PFSK-1 (cell line): ENCODE measurements around the gene SLC38A10.

Source experiments
- FOXP2 ChIP-seq: optimal IDR thresholded peaks from 2 replicates; pipeline ENCODE3; 2011; ENCODE audit warnings: borderline replicate concordance, control low read depth, inconsistent platforms; ENCODE audit not compliant: insufficient read depth; ENCODE audit errors: extremely low read length, extremely low read depth
- POLR2AphosphoS5 ChIP-seq: IDR thresholded peaks from 2 replicates; pipeline ENCODE4 v1.6.1; 2012; ENCODE audit warnings: low read depth, mild to moderate bottlenecking, control low read depth, low read length, moderate library complexity
- SIN3A ChIP-seq: IDR thresholded peaks from 2 replicates; pipeline ENCODE4 v1.6.1; 2012; ENCODE audit warnings: mild to moderate bottlenecking, low read length, moderate library complexity, borderline replicate concordance; ENCODE audit not compliant: insufficient read depth
- TAF1 ChIP-seq: IDR thresholded peaks from 2 replicates; pipeline ENCODE4 v1.6.1; 2012; ENCODE audit warnings: low read length, control low read depth, borderline replicate concordance; ENCODE audit not compliant: insufficient read depth

DNA sequence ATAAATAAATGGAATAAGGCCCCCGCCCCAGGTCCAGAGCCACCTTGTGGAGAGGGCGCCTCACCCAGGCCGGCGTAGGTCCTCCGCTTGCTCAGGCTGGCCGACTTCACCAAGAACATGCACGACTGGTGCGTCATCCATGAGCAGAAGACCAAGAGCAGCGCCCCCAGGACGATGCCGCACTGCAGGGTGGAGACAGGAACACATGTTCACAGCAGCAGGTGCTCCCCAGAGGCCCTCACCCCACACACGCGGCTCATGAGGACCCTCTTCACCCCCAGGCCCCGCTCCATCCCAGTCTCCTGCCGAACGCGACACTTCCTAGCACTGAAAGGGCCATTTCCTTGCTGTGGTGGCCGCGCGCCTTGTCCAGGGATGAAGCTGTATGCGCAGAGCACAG is 5.5 kb downstream of the SLC38A10 start:
- TF ChIP-seq POLR2AphosphoS5 (no peak), FOXP2 (no peak), SIN3A (no peak), TAF1 (no peak)
